GM21381 (cell line): ENCODE data around the gene AKNAD1.

Experiments
- ATAC-seq: cut with Tn5 transposase; IDR thresholded peaks from one replicate; pipeline ENCODE4 v1.9.1; 2021; ENCODE audit warnings: mild to moderate bottlenecking, moderate library complexity; ENCODE audit not compliant: unreplicated experiment

Gene AKNAD1

GRCh38 chr1:108863984-108864383 lies 7.1 kb upstream of the AKNAD1 start:
- no peak for ATAC-seq

DNA sequence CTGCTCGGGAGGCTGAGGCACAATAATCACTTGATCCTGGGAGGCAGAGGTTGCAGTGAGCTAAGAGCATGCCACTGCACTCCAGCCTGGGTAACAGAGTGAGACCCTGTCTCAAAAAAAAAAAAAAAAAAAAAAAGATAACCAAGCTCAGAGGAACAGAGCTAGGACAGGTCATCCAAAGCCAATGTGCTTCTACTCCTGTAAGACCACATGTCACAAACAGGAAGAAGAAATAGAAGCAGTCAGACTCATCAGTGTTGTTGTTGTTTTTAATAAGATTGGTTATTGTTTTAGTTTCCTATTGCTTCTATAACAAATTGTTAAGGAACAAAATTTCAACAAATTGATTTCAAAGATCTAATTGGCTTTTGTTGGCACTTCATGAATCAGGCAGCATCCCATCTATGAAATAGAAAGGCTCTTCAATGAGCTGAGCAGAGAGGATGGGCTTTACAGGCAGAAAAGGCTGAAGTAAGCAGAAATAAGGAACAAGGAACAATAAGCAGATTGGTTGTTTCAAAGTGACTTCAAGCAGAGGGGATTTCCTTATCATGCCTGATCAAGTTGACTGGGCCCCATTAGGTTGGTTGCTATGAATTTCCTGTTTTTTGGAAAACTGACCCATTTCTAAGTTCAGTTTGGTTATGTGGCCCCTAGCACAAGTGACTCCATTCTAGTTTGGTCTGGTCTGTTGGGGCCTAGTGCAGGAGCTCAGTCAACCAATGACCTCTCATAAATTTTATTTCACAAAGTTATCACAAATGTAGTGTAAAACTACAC lies 6.0 kb upstream of the AKNAD1 start:
- no peak for ATAC-seq

GRCh38 chr1:108862017-108862610 lies 5.2 kb upstream of the AKNAD1 start:
- ATAC-seq, result no peak

GRCh38 chr1:108861566-108861965 lies 4.7 kb upstream of the AKNAD1 start:
- ATAC-seq, result no peak

- ATAC-seq, result no peak
Observed at GRCh38 chr1:108860190-108860907, 3.5 kb upstream of the AKNAD1 start.

GRCh38 chr1:108858230-108858950 lies 1.5 kb upstream of the AKNAD1 start:
- ATAC-seq, result no peak

GRCh38 chr1:108854221-108855019 lies 2.5 kb downstream of the AKNAD1 start:
- no peak for ATAC-seq

GRCh38 chr1:108852221-108852975 lies 4.5 kb downstream of the AKNAD1 start:
- no peak for ATAC-seq

DNA sequence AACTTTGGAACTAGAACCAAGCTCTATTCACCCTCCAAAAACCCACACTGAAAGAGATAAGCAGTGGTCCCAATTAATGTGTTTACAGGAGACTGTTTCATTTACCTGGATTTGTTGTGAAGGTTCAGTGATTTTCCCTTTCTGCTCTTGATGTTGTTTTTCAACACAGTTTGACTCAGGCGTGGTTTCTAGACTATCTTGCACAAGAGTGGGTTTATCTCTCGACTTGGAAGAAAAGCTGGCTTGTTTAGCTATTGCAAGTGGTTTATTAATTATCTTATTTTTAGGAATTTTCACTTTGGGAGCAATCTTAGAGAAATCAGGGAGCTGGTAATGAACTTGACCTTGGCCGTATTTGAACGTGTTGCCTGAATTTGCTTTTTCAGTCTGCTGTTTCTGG lies 5.3 kb downstream of the AKNAD1 start:
- ATAC-seq, result no peak

- no peak for ATAC-seq
Observed at GRCh38 chr1:108850929-108851328, 6.0 kb downstream of the AKNAD1 start.

GRCh38 chr1:108848806-108849205 lies 8.1 kb downstream of the AKNAD1 start:
- no peak for ATAC-seq

DNA sequence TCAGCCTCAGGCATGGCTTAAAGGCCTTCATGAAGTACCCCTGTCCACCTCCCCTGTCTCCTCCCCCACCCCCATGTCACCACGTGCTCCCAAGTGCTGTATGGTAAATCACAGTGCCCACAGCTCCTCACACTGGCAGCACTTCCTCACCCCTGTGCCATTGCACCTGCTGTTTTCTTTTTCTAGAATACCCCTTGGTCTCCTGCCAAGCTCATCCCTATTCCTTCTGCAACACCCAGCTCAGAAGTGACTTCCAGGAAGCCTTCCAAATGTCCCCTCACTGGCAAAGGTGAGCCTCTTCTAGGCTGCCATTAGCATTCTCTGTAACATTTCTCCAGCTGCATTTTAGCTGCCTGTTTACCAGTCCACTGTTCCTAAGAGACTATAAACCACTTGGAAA lies 9.4 kb downstream of the AKNAD1 start:
- no peak for ATAC-seq

- no peak for ATAC-seq
Observed at GRCh38 chr1:108845991-108846390, 10.9 kb downstream of the AKNAD1 start.

- no peak for ATAC-seq
Observed at GRCh38 chr1:108845446-108845845, 11.4 kb downstream of the AKNAD1 start.

DNA sequence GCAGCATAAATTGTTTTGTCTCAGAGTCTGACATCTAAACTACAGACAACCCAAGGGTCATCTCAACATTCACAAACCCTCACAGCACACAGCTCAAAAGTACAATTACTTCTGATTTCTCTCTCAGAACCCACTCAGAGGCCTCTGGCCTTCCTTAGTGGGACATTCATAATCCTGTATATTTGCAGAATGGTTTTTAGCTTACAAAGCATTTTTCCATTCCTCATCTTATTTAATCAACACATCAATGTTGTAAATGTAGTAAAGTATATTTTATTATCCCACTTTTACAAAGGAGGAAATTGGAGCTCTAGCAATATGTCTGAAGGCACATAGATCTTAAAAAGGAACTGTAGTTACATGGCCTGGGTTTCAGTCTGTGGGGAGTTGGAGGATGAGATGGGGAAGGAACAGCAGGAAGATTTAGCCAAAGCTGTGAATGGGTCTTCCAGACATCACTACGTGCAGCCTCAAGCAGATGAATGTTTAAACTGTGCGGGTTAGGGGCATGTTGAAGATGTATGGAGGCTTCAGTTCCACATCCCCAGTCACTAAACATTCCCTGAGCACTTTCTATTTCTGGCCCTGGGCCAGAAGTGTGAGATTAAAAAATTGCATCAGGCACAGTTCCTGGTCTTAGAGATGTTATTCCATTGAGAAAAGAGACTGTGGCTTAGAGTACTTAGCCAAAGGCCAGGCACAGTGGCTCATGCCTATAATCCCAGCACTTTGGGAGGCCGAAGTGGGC lies 13.3 kb downstream of the AKNAD1 start:
- no peak for ATAC-seq

- ATAC-seq, result no peak
Observed at GRCh38 chr1:108842525-108843181, 14.2 kb downstream of the AKNAD1 start.

GRCh38 chr1:108841703-108842102 lies 15.2 kb downstream of the AKNAD1 start:
- no peak for ATAC-seq

DNA sequence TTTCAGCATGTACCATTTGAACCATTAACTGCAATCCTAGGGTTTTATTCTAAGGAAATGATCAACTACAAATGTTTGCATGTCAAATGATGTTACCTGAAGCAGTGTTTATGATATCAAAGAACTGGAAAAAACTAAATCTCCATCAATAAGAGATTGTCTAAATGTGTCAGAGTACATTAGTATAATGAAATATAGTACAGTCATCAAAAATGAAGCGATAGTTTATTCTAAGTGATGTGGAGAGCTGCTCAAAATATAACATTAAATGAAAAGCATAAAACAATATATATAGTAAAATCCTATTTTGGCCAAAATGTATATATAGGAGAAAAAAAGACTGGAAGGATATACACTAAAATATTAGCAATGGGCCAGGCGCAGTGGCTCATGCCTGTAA lies 24.0 kb downstream of the AKNAD1 start:
- no peak for ATAC-seq

DNA sequence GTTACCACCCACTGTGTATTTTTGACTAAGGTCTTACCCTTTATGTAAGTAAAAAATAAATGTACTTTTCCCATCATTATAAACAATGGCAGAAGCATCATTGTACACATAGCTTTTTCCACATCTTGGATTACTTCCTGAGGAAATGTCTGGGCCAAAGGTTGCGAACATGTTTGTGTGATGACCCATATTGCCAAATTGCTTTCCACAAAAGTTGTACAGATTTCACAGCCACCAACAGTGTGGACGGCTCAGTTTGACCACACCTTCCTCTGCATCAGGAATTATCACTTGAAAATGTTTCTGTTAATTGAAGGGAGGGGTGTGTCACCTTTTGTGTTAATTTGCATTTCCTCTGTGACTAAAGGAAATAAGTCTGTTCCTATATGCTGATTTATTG lies 25.7 kb downstream of the AKNAD1 start:
- ATAC-seq, result no peak
